ENCODE measurements around the gene PROC. TPM values are rescaled to one million over a fixed set of nuclear protein-coding genes. Genes with fewer than 3 reads are reported as not detected.

The PROC gene
- total RNA-seq, 1 experiment from 2014 or later = 1.1 TPM

DNA sequence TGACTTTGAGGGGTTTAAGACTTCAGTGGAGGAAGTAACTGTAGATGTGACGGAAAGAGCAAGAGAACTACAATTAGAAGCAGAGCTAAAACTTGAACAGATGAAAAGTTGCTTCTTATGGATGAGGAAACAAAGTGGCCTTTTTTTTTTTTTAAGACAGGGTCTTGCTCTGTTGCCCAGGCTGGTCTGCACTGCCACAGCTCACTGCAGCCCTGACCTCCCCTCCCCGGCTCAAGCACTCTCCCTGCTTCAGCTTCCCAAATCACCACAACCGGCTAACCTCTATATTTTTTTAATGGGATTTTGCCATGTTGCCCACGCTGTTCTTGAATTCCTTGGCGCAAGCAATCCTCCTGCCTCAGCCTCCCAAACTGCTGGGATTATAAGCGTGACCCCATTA lies 33.7 kb upstream of the PROC start:
- in situ Hi-C loops (cut with HindIII; ENCODE audit: low pct_unique_long_range_greater_than_20kb, low sequenced_read_pairs) = no loop called here
- intact Hi-C loops (cut with micrococcal nuclease; ENCODE audit: unreplicated experiment) = no loop called here

DNA sequence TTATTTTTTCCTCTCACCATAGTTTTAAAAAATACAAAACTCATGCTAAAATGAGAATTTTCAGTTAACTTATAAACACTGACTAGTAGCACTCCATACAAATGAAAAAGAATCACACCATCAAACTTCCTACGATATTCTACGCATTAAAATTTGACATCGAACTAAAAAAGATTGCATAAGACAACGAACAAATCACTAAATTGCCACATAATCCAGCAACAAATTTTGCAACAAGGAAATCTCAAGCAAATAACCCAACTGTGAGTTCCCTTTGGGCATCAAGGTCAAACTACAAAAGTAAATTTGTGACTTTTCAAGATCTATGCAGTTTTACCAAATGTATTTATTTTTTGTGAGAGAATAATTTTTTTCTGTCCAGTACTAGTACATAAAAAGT lies 32.0 kb upstream of the PROC start:
- ChIA-PET POLR2A (no interaction called here), CTCF (interaction anchor here (1.0 kb wide), 1 partner anchor 39 kb away, joined by 3 read pairs; no protein-coding TSS in a partner anchor)
- in situ Hi-C loops (cut with HindIII; ENCODE audit: low pct_unique_long_range_greater_than_20kb, low sequenced_read_pairs) = no loop called here
- BruUV-seq (replicated peaks) = no TSS peak
- DNase-seq (ENCODE audit: low read depth, low spot score) = no peak
- intact Hi-C loops (cut with micrococcal nuclease; ENCODE audit: unreplicated experiment) = no loop called here
- Histone ChIP-seq H3K27ac (ENCODE audit: low read length) (peak overlapping the region; percentile 69; the same call in 1 of the 2 replicates), H3K9me3 (ENCODE audit: control insufficient read depth, insufficient read depth, low read depth, low read length) (no peaks in the 10 kb centered on the region), H3K36me3 (ENCODE audit: control insufficient read depth, insufficient read depth, low read length) (no peaks in the 10 kb centered on the region), H3K27me3 (ENCODE audit: control insufficient read depth, insufficient read depth, low read length) (no peaks in the 10 kb centered on the region), H3K4me3 (ENCODE audit: low read depth in 2 of 2, low read length in 2 of 2) (peak overlapping the region; percentile 79 to 86; a peak in 3 of 4 replicates), H3K4me1 (ENCODE audit: control insufficient read depth, insufficient read depth, low read length) (peaks cover 44% of the 10 kb centered on the region)
- ATAC-seq = no peak
- TF ChIP-seq TCF7L2 (IDR thresholded peaks at IDR 0.05; ENCODE audit: low read depth, low read length) = no peak

More for the DNA sequence above, 33.7 kb upstream of the PROC start:
- POLR2A ChIA-PET = no interaction called here
- Histone ChIP-seq H3K4me3 (ENCODE audit: low read depth in 2 of 2, low read length in 2 of 2) (no peak overlapping the region), H3K4me1 (ENCODE audit: control insufficient read depth, insufficient read depth, low read length) (peaks cover 39% of the 10 kb centered on the region), H3K9me3 (ENCODE audit: control insufficient read depth, insufficient read depth, low read depth, low read length) (no peaks in the 10 kb centered on the region), H3K36me3 (ENCODE audit: control insufficient read depth, insufficient read depth, low read length) (no peaks in the 10 kb centered on the region), H3K27me3 (ENCODE audit: control insufficient read depth, insufficient read depth, low read length) (no peaks in the 10 kb centered on the region), H3K27ac (ENCODE audit: low read length) (no peak overlapping the region)
- no peak for DNase-seq (ENCODE audit: low read depth, low spot score)
- BruUV-seq (replicated peaks) = no TSS peak
- TF ChIP-seq, protein P1, sequence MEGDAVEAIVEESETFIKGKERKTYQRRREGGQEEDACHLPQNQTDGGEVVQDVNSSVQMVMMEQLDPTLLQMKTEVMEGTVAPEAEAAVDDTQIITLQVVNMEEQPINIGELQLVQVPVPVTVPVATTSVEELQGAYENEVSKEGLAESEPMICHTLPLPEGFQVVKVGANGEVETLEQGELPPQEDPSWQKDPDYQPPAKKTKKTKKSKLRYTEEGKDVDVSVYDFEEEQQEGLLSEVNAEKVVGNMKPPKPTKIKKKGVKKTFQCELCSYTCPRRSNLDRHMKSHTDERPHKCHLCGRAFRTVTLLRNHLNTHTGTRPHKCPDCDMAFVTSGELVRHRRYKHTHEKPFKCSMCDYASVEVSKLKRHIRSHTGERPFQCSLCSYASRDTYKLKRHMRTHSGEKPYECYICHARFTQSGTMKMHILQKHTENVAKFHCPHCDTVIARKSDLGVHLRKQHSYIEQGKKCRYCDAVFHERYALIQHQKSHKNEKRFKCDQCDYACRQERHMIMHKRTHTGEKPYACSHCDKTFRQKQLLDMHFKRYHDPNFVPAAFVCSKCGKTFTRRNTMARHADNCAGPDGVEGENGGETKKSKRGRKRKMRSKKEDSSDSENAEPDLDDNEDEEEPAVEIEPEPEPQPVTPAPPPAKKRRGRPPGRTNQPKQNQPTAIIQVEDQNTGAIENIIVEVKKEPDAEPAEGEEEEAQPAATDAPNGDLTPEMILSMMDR (IDR thresholded peaks at IDR 0.05) = no peak
- TF ChIP-seq POLR2AphosphoS5 (IDR thresholded peaks at IDR 0.05; ENCODE audit: low read depth, low read length) = no peak
- CTCF ChIA-PET = no interaction called here
- ATAC-seq = no peak

DNA sequence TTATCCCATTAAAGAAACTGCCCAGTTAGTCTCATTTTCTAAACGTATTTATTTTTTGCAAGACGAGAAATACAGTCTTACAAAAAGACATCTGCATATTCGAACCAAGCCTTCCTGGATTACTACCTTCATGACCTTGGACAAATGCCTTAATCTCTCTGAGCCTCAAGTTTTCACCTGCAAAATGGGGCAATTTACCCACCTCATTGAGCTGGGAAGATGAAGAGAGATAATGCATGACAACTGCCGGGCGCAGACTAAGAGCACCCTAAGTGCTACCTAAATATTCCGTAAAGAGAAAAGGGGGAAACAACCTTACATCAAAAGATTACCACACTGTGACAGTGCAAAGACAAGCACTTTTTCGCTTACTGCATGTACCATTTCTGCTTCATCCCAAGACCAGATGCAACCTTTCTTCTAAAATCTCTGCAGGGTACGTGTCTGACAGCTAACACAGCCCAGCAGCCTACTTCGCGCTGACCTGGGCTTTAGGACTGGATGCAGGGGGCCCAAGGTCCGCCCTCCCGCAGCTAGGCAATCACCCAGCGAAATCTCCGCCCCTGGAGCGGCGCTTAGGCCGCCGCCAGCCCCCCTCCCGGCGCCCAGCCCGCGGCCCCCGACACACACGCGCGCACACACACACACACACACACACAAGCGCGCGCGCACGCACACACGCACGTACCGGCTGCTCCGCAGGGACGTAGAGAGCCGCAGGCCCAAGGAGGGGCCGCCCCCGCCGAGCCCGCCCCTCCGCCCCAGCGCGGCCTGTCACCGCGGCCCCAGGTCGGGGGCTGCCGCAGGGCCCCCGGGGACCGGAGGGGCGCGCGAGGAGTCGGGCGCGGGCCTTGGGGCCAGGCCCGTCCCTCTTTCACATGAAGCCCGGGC lies 31.2 kb upstream of the PROC start:
- Histone ChIP-seq H3K4me3 (ENCODE audit: low read depth in 2 of 2, low read length in 2 of 2) (peak overlapping the region; percentile 79 to 86), H3K4me1 (ENCODE audit: control insufficient read depth, insufficient read depth, low read length) (peaks cover 37% of the 10 kb centered on the region), H3K27me3 (ENCODE audit: control insufficient read depth, insufficient read depth, low read length) (no peaks in the 10 kb centered on the region), H3K36me3 (ENCODE audit: control insufficient read depth, insufficient read depth, low read length) (no peaks in the 10 kb centered on the region), H3K27ac (ENCODE audit: low read length) (peak overlapping the region; percentile 82), H3K9me3 (ENCODE audit: control insufficient read depth, insufficient read depth, low read depth, low read length) (no peaks in the 10 kb centered on the region)
- CTCF ChIA-PET = no interaction called here
- DNase-seq (ENCODE audit: low read depth, low spot score) = no peak
- peak; percentile 87 for ATAC-seq
- intact Hi-C loops (cut with micrococcal nuclease; ENCODE audit: unreplicated experiment) (no loop called here), in situ Hi-C loops (cut with HindIII; ENCODE audit: low pct_unique_long_range_greater_than_20kb, low sequenced_read_pairs) (no loop called here)
- TF ChIP-seq SIN3A (IDR thresholded peaks at IDR 0.05; ENCODE audit: borderline replicate concordance, insufficient read depth, low read depth, low read length) (0 out of 2 replicates have a peak, but pooled peaks have one; percentile 76), TCF7L2 (IDR thresholded peaks at IDR 0.05; ENCODE audit: low read depth, low read length) (no peak), POLR2AphosphoS5 (IDR thresholded peaks at IDR 0.05; ENCODE audit: low read depth, low read length) (no peak)
- TSS peak; percentile 70 for BruUV-seq (replicated peaks)
- POLR2A ChIA-PET = interaction anchor here (0.6 kb wide), 1 partner anchor 142 kb away, joined by 8 read pairs; no protein-coding TSS in a partner anchor

All from Panc1 (cell line).